Thoracic aorta (tissue), 2 donors: ENCODE measurements around the gene TEKT2. TPM values are rescaled to one million over a fixed set of nuclear protein-coding genes. Genes with fewer than 3 reads are reported as not detected.

Experiments used
- ATAC-seq: fragments of 150-250 bp; one replicate; pipeline ENCODE4 v1.8.0; 2017; ENCODE audit warnings: low read depth; ENCODE audit not compliant: insufficient number of reproducible peaks, low FRiP score
- DNase-seq: peaks from one replicate; pipeline ENCODE4 v3.0.0-alpha.2; 2020; ENCODE audit warnings: low spot score
- H3K27ac ChIP-seq, 2 donors: fragments of 200-600 bp; sonication (generic); 1 replicate in 1 of 2; 2 replicates in 1 of 2; pipeline ENCODE4 v1.5.1; 2016; ENCODE audit warnings: mild to moderate bottlenecking in 2 of 2, moderate library complexity in 2 of 2
- H3K27me3 ChIP-seq: fragments of 200-600 bp; sonication (generic); replicated peaks from 2 replicates; pipeline ENCODE4 v1.6.0; 2016; ENCODE audit warnings: mild to moderate bottlenecking; ENCODE audit not compliant: insufficient read depth
- H3K36me3 ChIP-seq: fragments of 200-600 bp; sonication (generic); one replicate; pipeline ENCODE4 v1.5.1; 2016
- H3K4me1 ChIP-seq, 2 donors: fragments of 200-600 bp; sonication (generic); 1 replicate in 1 of 2; 2 replicates in 1 of 2; pipeline versions ENCODE4 v1.5.1 to v1.6.0; 2016; ENCODE audit warnings: low read depth in 2 of 2, mild to moderate bottlenecking in 1 of 2; ENCODE audit not compliant: control insufficient read depth in 1 of 2
- H3K4me3 ChIP-seq: fragments of 200-600 bp; sonication (generic); 2 replicates; pipeline ENCODE4 v1.5.1; 2016; ENCODE audit warnings: mild to moderate bottlenecking
- H3K9me3 ChIP-seq: fragments of 200-600 bp; sonication (generic); 2 replicates; pipeline ENCODE4 v1.5.1; 2016
- CTCF ChIP-seq: fragments of 200-600 bp; sonication (generic); IDR thresholded peaks from one replicate; pipeline ENCODE4 v1.5.1; 2019; ENCODE audit warnings: antibody characterized with exemption
- total RNA-seq, 2 donors: library from RNA; depleted of rRNA; stranded (reverse); fragments of >200 nt; gene quantifications; one replicate each; pipeline versions ENCODE4 v1.1.0 to v1.2.3, GENCODE V29; 2016

Gene TEKT2
- total RNA-seq, 2 donors from 2014 or later = not detected

GRCh38 chr1:36093929-36094328 lies 10.0 kb downstream of the TEKT2 start:
- Histone ChIP-seq H3K9me3 (no peaks in the 10 kb centered on the region), H3K27me3 (no peaks in the 10 kb centered on the region), H3K27ac (no peak overlapping the region), H3K36me3 (peaks cover 34% of the 10 kb centered on the region), H3K4me3 (no peak overlapping the region), H3K4me1 (peaks cover 4 to 27% of the 10 kb centered on the region in 2 donors)
- no peak for DNase-seq
- no peak for TF ChIP-seq CTCF
- no peak for ATAC-seq

GRCh38 chr1:36094621-36095061 lies 10.7 kb downstream of the TEKT2 start:
- Histone ChIP-seq H3K4me1 (peaks cover 2 to 22% of the 10 kb centered on the region in 2 donors), H3K36me3 (peaks cover 34% of the 10 kb centered on the region), H3K27me3 (no peaks in the 10 kb centered on the region), H3K9me3 (no peaks in the 10 kb centered on the region), H3K4me3 (no peak overlapping the region), H3K27ac (no peak overlapping the region)
- no peak for TF ChIP-seq CTCF
- DNase-seq = no peak
- ATAC-seq = no peak

DNA sequence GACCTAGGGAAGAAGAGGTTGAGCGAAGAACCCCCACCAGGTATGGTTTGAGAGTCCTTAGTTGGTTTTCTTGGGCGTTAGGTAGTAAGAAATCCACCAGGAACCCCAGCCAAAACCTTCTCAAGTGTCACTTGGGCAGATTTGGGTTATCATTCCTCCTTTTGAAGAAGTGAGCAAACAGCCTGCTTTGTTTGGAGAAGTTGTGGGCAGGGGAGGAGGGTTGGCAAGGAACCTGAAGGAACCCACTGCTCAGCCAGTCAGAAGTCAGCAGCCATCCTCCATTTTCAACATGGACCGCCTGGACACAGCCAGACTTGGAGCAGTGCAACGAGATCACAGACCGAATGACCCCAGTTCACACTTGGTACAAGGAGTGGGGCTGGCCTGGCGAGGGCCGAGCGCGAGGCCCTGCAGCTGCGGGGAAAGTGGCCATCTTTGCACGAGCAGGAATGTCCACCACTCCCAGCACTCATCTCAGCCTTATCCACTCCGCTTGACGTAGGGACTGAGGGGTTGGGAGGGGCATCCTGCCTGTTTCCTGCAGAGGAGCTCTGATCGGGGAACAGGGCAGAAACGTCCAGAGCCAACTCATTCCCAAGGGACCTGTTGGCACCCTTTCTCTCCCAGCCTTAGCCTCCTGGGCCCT lies 12.0 kb downstream of the TEKT2 start:
- Histone ChIP-seq H3K4me3 (no peak overlapping the region), H3K27ac (no peak overlapping the region), H3K27me3 (no peaks in the 10 kb centered on the region), H3K4me1 (peaks cover 6 to 16% of the 10 kb centered on the region in 2 donors), H3K36me3 (peaks cover 34% of the 10 kb centered on the region), H3K9me3 (no peaks in the 10 kb centered on the region)
- DNase-seq (no peak), ATAC-seq (no peak)
- TF ChIP-seq CTCF = no peak

- Histone ChIP-seq H3K36me3 (peaks cover 30% of the 10 kb centered on the region), H3K4me3 (no peak overlapping the region), H3K9me3 (no peaks in the 10 kb centered on the region), H3K27me3 (no peaks in the 10 kb centered on the region), H3K4me1 (peaks cover 6 to 7% of the 10 kb centered on the region in 2 donors), H3K27ac (no peak overlapping the region)
- ATAC-seq = no peak
- no peak for TF ChIP-seq CTCF
- DNase-seq = no peak
Observed at GRCh38 chr1:36096500-36097432, 12.9 kb downstream of the TEKT2 start.
